ENCODE measurements around the gene SETX.

The SETX gene

GRCh38 chr9:132401824-132402223 is 47.0 kb upstream of the SETX start:
- Histone ChIP-seq H3K4me2 (ENCODE audit: low read depth, low read length, poor library complexity, severe bottlenecking) (no peak overlapping the region), H3K4me3 (ENCODE audit: insufficient read depth, low read length, poor library complexity, severe bottlenecking) (no peak overlapping the region), H4K20me1 (ENCODE audit: low read depth, low read length) (0 out of 2 replicates have a peak, but pooled peaks cover 5% of the 10 kb centered on the region), H3K27me3 (ENCODE audit: low read length) (no peaks in the 10 kb centered on the region), H3K9me3 (ENCODE audit: insufficient read depth, low read length) (no peaks in the 10 kb centered on the region), H3K36me3 (ENCODE audit: low read length) (peaks cover 13% of the 10 kb centered on the region), H3K9me2 (replicated peaks; ENCODE audit: insufficient read depth, low read length) (no peaks in the 10 kb centered on the region), H3F3A (ENCODE audit: insufficient read depth) (0 out of 2 replicates have a peak, but pooled peaks cover 4% of the 10 kb centered on the region), H3K27ac (ENCODE audit: low read depth, low read length) (no peak overlapping the region), H3K9ac (ENCODE audit: low read length) (no peak overlapping the region), H3K79me2 (ENCODE audit: insufficient read depth, low read length) (peaks cover 40% of the 10 kb centered on the region), H2AFZ (ENCODE audit: low read depth, low read length, severe bottlenecking) (no peak overlapping the region)
- TF ChIP-seq, protein P1, sequence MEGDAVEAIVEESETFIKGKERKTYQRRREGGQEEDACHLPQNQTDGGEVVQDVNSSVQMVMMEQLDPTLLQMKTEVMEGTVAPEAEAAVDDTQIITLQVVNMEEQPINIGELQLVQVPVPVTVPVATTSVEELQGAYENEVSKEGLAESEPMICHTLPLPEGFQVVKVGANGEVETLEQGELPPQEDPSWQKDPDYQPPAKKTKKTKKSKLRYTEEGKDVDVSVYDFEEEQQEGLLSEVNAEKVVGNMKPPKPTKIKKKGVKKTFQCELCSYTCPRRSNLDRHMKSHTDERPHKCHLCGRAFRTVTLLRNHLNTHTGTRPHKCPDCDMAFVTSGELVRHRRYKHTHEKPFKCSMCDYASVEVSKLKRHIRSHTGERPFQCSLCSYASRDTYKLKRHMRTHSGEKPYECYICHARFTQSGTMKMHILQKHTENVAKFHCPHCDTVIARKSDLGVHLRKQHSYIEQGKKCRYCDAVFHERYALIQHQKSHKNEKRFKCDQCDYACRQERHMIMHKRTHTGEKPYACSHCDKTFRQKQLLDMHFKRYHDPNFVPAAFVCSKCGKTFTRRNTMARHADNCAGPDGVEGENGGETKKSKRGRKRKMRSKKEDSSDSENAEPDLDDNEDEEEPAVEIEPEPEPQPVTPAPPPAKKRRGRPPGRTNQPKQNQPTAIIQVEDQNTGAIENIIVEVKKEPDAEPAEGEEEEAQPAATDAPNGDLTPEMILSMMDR (IDR thresholded peaks at IDR 0.05; ENCODE audit: insufficient read depth, low read length, poor library complexity, severe bottlenecking): no peak
- TF ChIP-seq EZH2phosphoT487 (conservative IDR thresholded peaks at IDR 0.05; ENCODE audit: low read length): no peak

GRCh38 chr9:132395560-132395959 is 40.8 kb upstream of the SETX start:
- no peaks in the 10 kb centered on the region for H4K20me1 ChIP-seq (ENCODE audit: low read depth, low read length)
- TF ChIP-seq EZH2phosphoT487 (conservative IDR thresholded peaks at IDR 0.05; ENCODE audit: low read length): no peak
- TF ChIP-seq, protein P1 (IDR thresholded peaks at IDR 0.05; ENCODE audit: insufficient read depth, low read length, poor library complexity, severe bottlenecking): no peak
- H3K36me3 ChIP-seq (ENCODE audit: low read length): peaks cover 41% of the 10 kb centered on the region; the same call in 1 of the 2 replicates
- H3K4me2 ChIP-seq (ENCODE audit: low read depth, low read length, poor library complexity, severe bottlenecking): no peak overlapping the region
- 0 out of 2 replicates have a peak, but pooled peaks cover 1% of the 10 kb centered on the region for H3F3A ChIP-seq (ENCODE audit: insufficient read depth)
- H2AFZ ChIP-seq (ENCODE audit: low read depth, low read length, severe bottlenecking): no peak overlapping the region
- no peaks in the 10 kb centered on the region for H3K27me3 ChIP-seq (ENCODE audit: low read length)
- no peak overlapping the region for H3K4me3 ChIP-seq (ENCODE audit: insufficient read depth, low read length, poor library complexity, severe bottlenecking)
- no peaks in the 10 kb centered on the region for H3K9me2 ChIP-seq (replicated peaks; ENCODE audit: insufficient read depth, low read length)
- H3K79me2 ChIP-seq (ENCODE audit: insufficient read depth, low read length): no peaks in the 10 kb centered on the region
- H3K9me3 ChIP-seq (ENCODE audit: insufficient read depth, low read length): no peaks in the 10 kb centered on the region
- H3K27ac ChIP-seq (ENCODE audit: low read depth, low read length): no peak overlapping the region
- no peak overlapping the region for H3K9ac ChIP-seq (ENCODE audit: low read length)

- Histone ChIP-seq H3K4me2 (ENCODE audit: low read depth, low read length, poor library complexity, severe bottlenecking) (no peak overlapping the region), H4K20me1 (ENCODE audit: low read depth, low read length) (no peaks in the 10 kb centered on the region), H3K9me2 (replicated peaks; ENCODE audit: insufficient read depth, low read length) (no peaks in the 10 kb centered on the region), H3K9ac (ENCODE audit: low read length) (no peak overlapping the region), H3F3A (ENCODE audit: insufficient read depth) (peaks cover 2% of the 10 kb centered on the region; the same call in 1 of the 2 replicates), H3K4me3 (ENCODE audit: insufficient read depth, low read length, poor library complexity, severe bottlenecking) (no peak overlapping the region), H3K36me3 (ENCODE audit: low read length) (peaks cover 40% of the 10 kb centered on the region), H3K27ac (ENCODE audit: low read depth, low read length) (no peak overlapping the region), H2AFZ (ENCODE audit: low read depth, low read length, severe bottlenecking) (no peak overlapping the region), H3K79me2 (ENCODE audit: insufficient read depth, low read length) (no peaks in the 10 kb centered on the region), H3K27me3 (ENCODE audit: low read length) (no peaks in the 10 kb centered on the region), H3K9me3 (ENCODE audit: insufficient read depth, low read length) (no peaks in the 10 kb centered on the region)
- TF ChIP-seq, protein P1 (IDR thresholded peaks at IDR 0.05; ENCODE audit: insufficient read depth, low read length, poor library complexity, severe bottlenecking): no peak
- TF ChIP-seq EZH2phosphoT487 (conservative IDR thresholded peaks at IDR 0.05; ENCODE audit: low read length): no peak
Observed at GRCh38 chr9:132391449-132391848, 36.7 kb upstream of the SETX start.

All from SU-DHL-6 (cell line).